ENCODE results near the gene AVP.

The AVP gene

GRCh38 chr20:3092611-3093379 lies 8.3 kb upstream of the AVP start:
- no peaks in the 10 kb centered on the region for H4K20me1 ChIP-seq
- H3K36me3 ChIP-seq, result no peaks in the 10 kb centered on the region
- H3K27me3 ChIP-seq, result peaks cover 40 to 61% (median 56%) of the 10 kb centered on the region in 11 experiments
- H3K4me3 ChIP-seq, result peak overlapping the region; percentile 43 to 67 (median 52)
- peak overlapping the region in 10 of 11 experiments; percentile 37 to 68 (median 56); a peak in 15 of 22 replicates for H3K9ac ChIP-seq
- peaks cover 13 to 38% (median 30%) of the 10 kb centered on the region in 10 experiments for H3K4me1 ChIP-seq
- H3K9me3 ChIP-seq (replicated peaks in 1 of 11), result peaks cover 0 to 6% (median 0%) of the 10 kb centered on the region in 11 experiments; a peak in 2 of 22 replicates
- TF ChIP-seq Cebpa-rat (IDR thresholded peaks at IDR 0.05), result no peak
- H3K4me2 ChIP-seq, result peak overlapping the region; percentile 63 to 94 (median 84)
- H3K27ac ChIP-seq, result peak overlapping the region in 3 of 11 experiments; percentile 29 to 51 (median 49); a peak in 5 of 22 replicates

GRCh38 chr20:3090565-3090964 lies 6.0 kb upstream of the AVP start:
- peaks cover 40 to 63% (median 58%) of the 10 kb centered on the region in 11 experiments for H3K27me3 ChIP-seq
- H3K4me3 ChIP-seq, result no peak overlapping the region
- peaks cover 0 to 6% (median 0%) of the 10 kb centered on the region in 11 experiments; a peak in 2 of 22 replicates for H3K9me3 ChIP-seq (replicated peaks in 1 of 11)
- peak overlapping the region in 8 of 11 experiments; percentile 9 to 43 (median 22); a peak in 12 of 22 replicates for H3K4me2 ChIP-seq
- H3K9ac ChIP-seq, result no peak overlapping the region
- no peaks in the 10 kb centered on the region; a peak in 1 of 22 replicates for H4K20me1 ChIP-seq
- no peak for TF ChIP-seq Cebpa-rat (IDR thresholded peaks at IDR 0.05)
- H3K4me1 ChIP-seq, result peaks cover 13 to 38% (median 30%) of the 10 kb centered on the region in 10 experiments
- H3K27ac ChIP-seq, result no peak overlapping the region
- no peaks in the 10 kb centered on the region for H3K36me3 ChIP-seq

- Histone ChIP-seq H3K36me3 (no peaks in the 10 kb centered on the region), H3K4me3 (no peak overlapping the region), H3K9me3 (replicated peaks in 1 of 11) (peaks cover 0 to 6% (median 0%) of the 10 kb centered on the region in 11 experiments; a peak in 2 of 22 replicates), H3K4me1 (peaks cover 1 to 20% (median 18%) of the 10 kb centered on the region in 10 experiments), H3K9ac (no peak overlapping the region), H4K20me1 (peaks cover 0 to 7% (median 0%) of the 10 kb centered on the region in 11 experiments; a peak in 5 of 22 replicates), H3K27ac (no peak overlapping the region), H3K4me2 (no peak overlapping the region), H3K27me3 (peaks cover 48 to 63% (median 58%) of the 10 kb centered on the region in 11 experiments)
- TF ChIP-seq Cebpa-rat (IDR thresholded peaks at IDR 0.05), result no peak
Measured at GRCh38 chr20:3088031-3088430, 3.5 kb upstream of the AVP start.

GRCh38 chr20:3085571-3086072 lies 1.1 kb upstream of the AVP start:
- H3K4me1 ChIP-seq, result peaks cover 0 to 6% (median 4%) of the 10 kb centered on the region in 10 experiments; a peak in 10 of 20 replicates
- TF ChIP-seq Cebpa-rat (IDR thresholded peaks at IDR 0.05), result no peak

GRCh38 chr20:3084986-3085360 lies 449 bp upstream of the AVP start:
- H3K4me3 ChIP-seq, result no peak overlapping the region
- H3K4me1 ChIP-seq, result no peaks in the 10 kb centered on the region
- H3K9me3 ChIP-seq (replicated peaks in 1 of 11), result 0 out of 22 replicates have a peak, but pooled peaks cover 0 to 3% (median 0%) of the 10 kb centered on the region in 11 experiments
- peaks cover 0 to 7% (median 0%) of the 10 kb centered on the region in 11 experiments; a peak in 5 of 22 replicates for H4K20me1 ChIP-seq
- no peak overlapping the region for H3K27ac ChIP-seq
- H3K9ac ChIP-seq, result no peak overlapping the region
- no peaks in the 10 kb centered on the region for H3K36me3 ChIP-seq
- TF ChIP-seq Cebpa-rat (IDR thresholded peaks at IDR 0.05), result no peak
- no peak overlapping the region for H3K4me2 ChIP-seq
- peaks cover 51 to 63% (median 59%) of the 10 kb centered on the region in 11 experiments for H3K27me3 ChIP-seq

More at GRCh38 chr20:3085571-3086072, 1.1 kb upstream of the AVP start:
- H3K27ac ChIP-seq, result no peak overlapping the region
- peaks cover 0 to 7% (median 0%) of the 10 kb centered on the region in 11 experiments; a peak in 5 of 22 replicates for H4K20me1 ChIP-seq
- peaks cover 48 to 63% (median 58%) of the 10 kb centered on the region in 11 experiments for H3K27me3 ChIP-seq
- 0 out of 22 replicates have a peak, but pooled peaks cover 0 to 3% (median 0%) of the 10 kb centered on the region in 11 experiments for H3K9me3 ChIP-seq (replicated peaks in 1 of 11)
- H3K4me3 ChIP-seq, result no peak overlapping the region
- no peak overlapping the region for H3K4me2 ChIP-seq
- no peak overlapping the region for H3K9ac ChIP-seq
- H3K36me3 ChIP-seq, result no peaks in the 10 kb centered on the region

GRCh38 chr20:3082955-3083952 lies 1.3 kb downstream of the AVP start:
- H3K4me1 ChIP-seq, result no peaks in the 10 kb centered on the region
- H3K4me3 ChIP-seq, result no peak overlapping the region
- no peak overlapping the region for H3K4me2 ChIP-seq
- H4K20me1 ChIP-seq, result peaks cover 0 to 7% (median 0%) of the 10 kb centered on the region in 11 experiments; a peak in 5 of 22 replicates
- H3K27me3 ChIP-seq, result peaks cover 51 to 79% (median 66%) of the 10 kb centered on the region in 11 experiments
- H3K9me3 ChIP-seq (replicated peaks in 1 of 11), result 0 out of 22 replicates have a peak, but pooled peaks cover 0 to 3% (median 0%) of the 10 kb centered on the region in 11 experiments
- no peak overlapping the region for H3K9ac ChIP-seq
- no peaks in the 10 kb centered on the region for H3K36me3 ChIP-seq
- H3K27ac ChIP-seq, result no peak overlapping the region
- no peak for TF ChIP-seq Cebpa-rat (IDR thresholded peaks at IDR 0.05)

GRCh38 chr20:3082306-3082951 lies 2.1 kb downstream of the AVP start:
- peaks cover 0 to 7% (median 0%) of the 10 kb centered on the region in 11 experiments; a peak in 5 of 22 replicates for H4K20me1 ChIP-seq
- H3K9ac ChIP-seq, result no peak overlapping the region
- H3K27ac ChIP-seq, result no peak overlapping the region
- H3K4me1 ChIP-seq, result peaks cover 0 to 6% (median under 1%) of the 10 kb centered on the region in 10 experiments; a peak in 9 of 20 replicates
- no peak overlapping the region for H3K4me3 ChIP-seq
- no peak overlapping the region for H3K4me2 ChIP-seq
- no peaks in the 10 kb centered on the region for H3K36me3 ChIP-seq
- no peak for TF ChIP-seq Cebpa-rat (IDR thresholded peaks at IDR 0.05)
- peaks cover 51 to 88% (median 74%) of the 10 kb centered on the region in 11 experiments for H3K27me3 ChIP-seq
- H3K9me3 ChIP-seq (replicated peaks in 1 of 11), result 0 out of 22 replicates have a peak, but pooled peaks cover 0 to 5% (median 0%) of the 10 kb centered on the region in 11 experiments

GRCh38 chr20:3081641-3082040 lies 2.9 kb downstream of the AVP start:
- peaks cover 51 to 91% (median 79%) of the 10 kb centered on the region in 11 experiments for H3K27me3 ChIP-seq
- peaks cover 0 to 7% (median 0%) of the 10 kb centered on the region in 11 experiments; a peak in 5 of 22 replicates for H4K20me1 ChIP-seq
- H3K9ac ChIP-seq, result no peak overlapping the region
- no peak overlapping the region for H3K4me3 ChIP-seq
- no peak for TF ChIP-seq Cebpa-rat (IDR thresholded peaks at IDR 0.05)
- H3K9me3 ChIP-seq (replicated peaks in 1 of 11), result 0 out of 22 replicates have a peak, but pooled peaks cover 0 to 5% (median 0%) of the 10 kb centered on the region in 11 experiments
- no peak overlapping the region for H3K27ac ChIP-seq
- peaks cover 0 to 14% (median 2%) of the 10 kb centered on the region in 10 experiments; a peak in 9 of 20 replicates for H3K4me1 ChIP-seq
- no peaks in the 10 kb centered on the region for H3K36me3 ChIP-seq
- no peak overlapping the region for H3K4me2 ChIP-seq
